ENCODE measurements around the gene LRP3.
"Not testable (repeated sequence)": the region's sequence is repeated elsewhere in the genome, so short reads cannot be mapped to it uniquely, and the experiment has no call there.

The LRP3 gene

GRCh38 chr19:33168528-33168927 lies 25.6 kb upstream of the LRP3 start:
- no peak overlapping the region for H3K4me3 ChIP-seq (ENCODE audit: low read length)
- no peak for TF ChIP-seq ZNF274 (IDR thresholded peaks at IDR 0.05; ENCODE audit: low read depth, low read length)

- no peak for TF ChIP-seq ZNF274 (IDR thresholded peaks at IDR 0.05; ENCODE audit: low read depth, low read length)
- H3K4me3 ChIP-seq (ENCODE audit: low read length) = no peak overlapping the region
These were observed 22.8 kb upstream of the LRP3 start for GRCh38 chr19:33171222-33171795.

- no peak for TF ChIP-seq ZNF274 (IDR thresholded peaks at IDR 0.05; ENCODE audit: low read depth, low read length)
- no peak overlapping the region for H3K4me3 ChIP-seq (ENCODE audit: low read length)
These were observed 22.2 kb upstream of the LRP3 start for GRCh38 chr19:33171916-33172359.

GRCh38 chr19:33174186-33174585 lies 19.9 kb upstream of the LRP3 start:
- no peak for TF ChIP-seq ZNF274 (IDR thresholded peaks at IDR 0.05; ENCODE audit: low read depth, low read length)
- no peak overlapping the region for H3K4me3 ChIP-seq (ENCODE audit: low read length)

GRCh38 chr19:33175156-33175782 lies 18.9 kb upstream of the LRP3 start:
- H3K4me3 ChIP-seq (ENCODE audit: low read length) = no peak overlapping the region; the same call in 1 of the 2 replicates
- no peak for TF ChIP-seq ZNF274 (IDR thresholded peaks at IDR 0.05; ENCODE audit: low read depth, low read length)

- TF ChIP-seq ZNF274 (IDR thresholded peaks at IDR 0.05; ENCODE audit: low read depth, low read length) = no peak
- H3K4me3 ChIP-seq (ENCODE audit: low read length) = peak overlapping the region; percentile 85
These were observed 18.1 kb upstream of the LRP3 start for GRCh38 chr19:33175886-33176669.

GRCh38 chr19:33176670-33177416 lies 17.3 kb upstream of the LRP3 start:
- H3K4me3 ChIP-seq (ENCODE audit: low read length) = peak overlapping the region; percentile 85

GRCh38 chr19:33177417-33177979 lies 16.6 kb upstream of the LRP3 start:
- no peak for TF ChIP-seq ZNF274 (IDR thresholded peaks at IDR 0.05; ENCODE audit: low read depth, low read length)
- peak overlapping the region; percentile 61 for H3K4me3 ChIP-seq (ENCODE audit: low read length)

More at GRCh38 chr19:33176670-33177416, 17.3 kb upstream of the LRP3 start:
- TF ChIP-seq ZNF274 (IDR thresholded peaks at IDR 0.05; ENCODE audit: low read depth, low read length) = no peak

- H3K4me3 ChIP-seq (ENCODE audit: low read length) = no peak overlapping the region
- TF ChIP-seq ZNF274 (IDR thresholded peaks at IDR 0.05; ENCODE audit: low read depth, low read length) = no peak
These were observed 7.5 kb upstream of the LRP3 start for GRCh38 chr19:33186431-33187182.

GRCh38 chr19:33187183-33187540 lies 7.0 kb upstream of the LRP3 start:
- H3K4me3 ChIP-seq (ENCODE audit: low read length) = no peak overlapping the region
- no peak for TF ChIP-seq ZNF274 (IDR thresholded peaks at IDR 0.05; ENCODE audit: low read depth, low read length)

GRCh38 chr19:33189453-33189852 lies 4.7 kb upstream of the LRP3 start:
- TF ChIP-seq ZNF274 (IDR thresholded peaks at IDR 0.05; ENCODE audit: low read depth, low read length) = no peak
- H3K4me3 ChIP-seq (ENCODE audit: low read length) = no peak overlapping the region

- not testable (repeated sequence) for H3K4me3 ChIP-seq (ENCODE audit: low read length)
These were observed 3.0 kb upstream of the LRP3 start for GRCh38 chr19:33191092-33191491.

- H3K4me3 ChIP-seq (ENCODE audit: low read length) = no peak overlapping the region
These were observed 2.6 kb upstream of the LRP3 start for GRCh38 chr19:33191501-33191900.

More at GRCh38 chr19:33191501-33191900, 2.6 kb upstream of the LRP3 start:
- TF ChIP-seq ZNF274 (IDR thresholded peaks at IDR 0.05; ENCODE audit: low read depth, low read length) = no peak
